C4-2B (cell line): ENCODE data around the gene EXOC1L.

Experiments used
- H3K27ac ChIP-seq: fragments of 450-650 bp; 2 replicates; pipeline ENCODE4 v1.5.1; 2017
- ZFX ChIP-seq: fragments of 450-650 bp; IDR thresholded peaks from 2 replicates; pipeline ENCODE4 v1.6.1; 2017
- TF ChIP-seq, protein P1 (sequence below): fragments of 450-650 bp; conservative IDR thresholded peaks from 2 replicates; pipeline ENCODE4 v1.5.1; 2017; ENCODE audit warnings: mild to moderate bottlenecking

The EXOC1L gene

DNA sequence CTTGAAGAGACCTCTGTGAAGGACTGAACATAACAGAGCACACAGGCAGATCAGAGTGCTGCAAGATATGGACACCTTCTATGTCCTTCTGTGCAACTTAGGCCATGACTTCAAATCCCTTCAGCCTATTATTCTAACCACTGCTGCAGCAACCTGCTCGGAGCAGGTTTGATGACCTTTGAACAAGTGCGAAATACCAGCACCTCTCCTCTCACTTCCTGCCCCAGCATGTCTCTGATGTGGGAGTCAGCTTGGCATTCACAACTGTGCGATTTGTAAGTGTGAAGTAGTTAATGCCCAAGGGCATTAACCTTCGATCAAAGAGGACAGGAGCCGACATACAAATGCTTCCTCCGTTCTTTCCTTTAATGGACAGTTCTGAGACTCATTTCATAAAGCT is 32.3 kb downstream of the EXOC1L start:
- no peak overlapping the region for H3K27ac ChIP-seq
- no peak for TF ChIP-seq ZFX
- TF ChIP-seq, protein P1, sequence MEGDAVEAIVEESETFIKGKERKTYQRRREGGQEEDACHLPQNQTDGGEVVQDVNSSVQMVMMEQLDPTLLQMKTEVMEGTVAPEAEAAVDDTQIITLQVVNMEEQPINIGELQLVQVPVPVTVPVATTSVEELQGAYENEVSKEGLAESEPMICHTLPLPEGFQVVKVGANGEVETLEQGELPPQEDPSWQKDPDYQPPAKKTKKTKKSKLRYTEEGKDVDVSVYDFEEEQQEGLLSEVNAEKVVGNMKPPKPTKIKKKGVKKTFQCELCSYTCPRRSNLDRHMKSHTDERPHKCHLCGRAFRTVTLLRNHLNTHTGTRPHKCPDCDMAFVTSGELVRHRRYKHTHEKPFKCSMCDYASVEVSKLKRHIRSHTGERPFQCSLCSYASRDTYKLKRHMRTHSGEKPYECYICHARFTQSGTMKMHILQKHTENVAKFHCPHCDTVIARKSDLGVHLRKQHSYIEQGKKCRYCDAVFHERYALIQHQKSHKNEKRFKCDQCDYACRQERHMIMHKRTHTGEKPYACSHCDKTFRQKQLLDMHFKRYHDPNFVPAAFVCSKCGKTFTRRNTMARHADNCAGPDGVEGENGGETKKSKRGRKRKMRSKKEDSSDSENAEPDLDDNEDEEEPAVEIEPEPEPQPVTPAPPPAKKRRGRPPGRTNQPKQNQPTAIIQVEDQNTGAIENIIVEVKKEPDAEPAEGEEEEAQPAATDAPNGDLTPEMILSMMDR: no peak

DNA sequence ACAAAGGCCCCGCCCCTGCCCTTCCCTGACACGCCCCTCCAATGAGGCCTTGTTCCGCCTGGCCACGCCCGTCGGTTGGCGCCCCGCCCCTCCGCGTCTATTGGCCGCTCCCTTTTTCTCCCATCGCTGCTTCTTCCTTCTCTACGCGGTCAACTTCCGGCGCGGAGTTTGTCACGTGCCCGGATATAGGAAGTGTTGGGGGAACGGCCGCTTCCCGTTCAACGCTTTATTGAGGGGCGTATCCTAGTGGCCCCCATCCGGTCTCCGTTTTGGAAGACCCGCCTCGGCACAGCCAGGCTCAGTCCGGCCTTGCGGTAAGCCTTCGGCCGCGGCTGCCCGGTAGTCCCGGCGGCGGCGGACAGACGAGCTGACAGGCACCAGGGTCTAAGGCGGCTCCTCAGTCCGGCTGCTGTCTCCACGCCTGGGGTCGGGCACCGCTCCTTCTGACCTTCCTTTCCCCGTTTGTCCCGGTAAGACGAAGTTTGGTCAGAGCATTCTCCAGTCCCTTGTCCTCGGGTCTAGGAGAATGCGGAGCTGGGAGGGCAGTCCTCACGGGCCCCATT is 34.0 kb downstream of the EXOC1L start, which contains the start of gene EXOC1:
Gene EXOC1, plus strand, starts transcription at position 165 of the 563 bp plus-strand sequence. CDS start 4,676 bp downstream, outside the sequence.
- peak within 1 kb of the TSS; percentile 71 for H3K27ac ChIP-seq
- TF ChIP-seq, protein P1: no peak
- no peak for TF ChIP-seq ZFX

DNA sequence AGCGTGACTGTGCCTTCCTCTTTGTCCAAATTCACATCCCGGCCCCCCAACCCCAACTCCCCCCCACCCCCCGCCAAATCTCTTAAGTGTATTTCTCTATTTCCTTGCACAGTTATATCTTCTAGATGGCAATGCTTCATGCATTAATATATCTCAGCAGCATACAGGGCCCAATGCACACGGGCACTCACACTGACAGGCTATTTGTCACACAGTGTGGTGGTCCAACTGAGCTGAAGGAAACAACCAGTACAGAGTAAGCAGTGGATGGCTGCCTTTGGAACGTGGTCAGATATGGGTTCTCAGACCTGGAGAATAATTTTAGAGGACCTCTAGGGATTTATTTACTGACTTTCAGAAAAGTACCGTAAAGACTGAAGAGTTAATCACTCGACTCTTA is 34.5 kb downstream of the EXOC1L start:
- peak overlapping the region; percentile 71 for H3K27ac ChIP-seq

DNA sequence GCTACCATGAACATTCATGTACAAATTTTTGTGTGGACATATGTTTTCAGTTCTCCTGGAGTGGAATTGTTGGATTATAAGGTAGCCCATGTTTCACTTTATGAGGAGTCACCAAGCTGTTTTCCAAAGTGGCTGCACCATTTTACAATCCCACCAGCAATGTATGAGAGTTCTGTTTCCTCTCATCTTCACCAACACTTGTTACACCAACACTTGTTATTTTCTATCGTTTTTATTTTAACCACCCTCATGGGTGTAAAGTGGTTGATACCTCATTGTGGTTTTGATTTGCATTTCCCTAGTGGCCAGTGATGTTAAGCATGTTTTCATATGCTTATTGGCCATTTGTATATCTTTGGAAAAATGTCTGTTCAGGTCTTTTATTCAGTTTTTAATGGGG is 38.0 kb downstream of the EXOC1L start:
- H3K27ac ChIP-seq: no peak overlapping the region
- no peak for TF ChIP-seq ZFX

More for the DNA sequence above, 34.5 kb downstream of the EXOC1L start:
- TF ChIP-seq, protein P1: no peak
- TF ChIP-seq ZFX: no peak

DNA sequence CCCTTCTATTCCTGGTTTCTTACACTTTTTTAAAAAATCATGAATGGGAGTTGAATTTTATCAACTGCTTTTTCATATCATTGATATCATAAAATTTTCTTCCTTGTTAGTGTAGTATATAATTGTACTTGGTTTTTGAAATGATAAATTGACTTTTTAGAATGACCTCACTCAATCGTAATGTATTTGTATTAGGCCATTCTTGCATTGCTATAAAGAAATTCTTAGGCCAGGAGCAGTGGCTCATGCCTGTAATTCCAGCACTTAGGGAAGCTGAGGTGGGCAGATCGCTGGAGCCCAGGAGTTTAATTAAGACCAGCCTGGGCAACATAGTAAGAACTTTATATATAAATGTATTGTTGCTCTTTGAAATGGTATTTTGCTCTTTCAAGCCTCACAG is 40.1 kb downstream of the EXOC1L start:
- TF ChIP-seq, protein P1: no peak
- no peak for TF ChIP-seq ZFX
- H3K27ac ChIP-seq: no peak overlapping the region

DNA sequence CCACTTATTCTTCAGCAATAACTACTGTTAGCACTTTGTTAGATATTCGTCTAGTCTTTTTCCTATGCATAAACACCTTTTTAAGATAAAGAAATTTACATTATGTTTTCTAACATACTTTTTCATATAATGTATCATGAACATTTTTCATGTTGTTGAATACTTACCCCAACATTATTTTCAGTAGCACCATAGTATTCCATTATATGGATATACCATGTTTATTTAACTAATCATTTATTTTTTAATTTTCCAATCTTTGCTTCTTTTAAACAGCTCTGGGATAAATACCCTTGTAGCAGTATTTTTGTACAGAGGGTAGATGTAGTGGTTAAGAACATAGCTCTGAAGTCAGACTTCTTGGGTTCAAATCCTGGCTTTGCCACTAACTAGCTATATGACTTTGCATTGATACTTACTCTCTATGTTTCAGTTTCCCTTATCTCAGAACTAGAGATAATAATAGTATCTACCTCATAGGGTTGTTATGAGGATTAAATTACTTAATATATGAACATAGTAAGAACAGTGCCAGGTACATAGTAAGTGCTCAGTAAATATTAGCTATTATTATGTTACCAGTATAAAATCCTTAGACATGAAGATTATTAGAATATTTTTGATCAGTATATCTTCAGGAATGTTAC is 45.1 kb downstream of the EXOC1L start:
- no peak for TF ChIP-seq ZFX
- TF ChIP-seq, protein P1: no peak
- no peak overlapping the region for H3K27ac ChIP-seq

DNA sequence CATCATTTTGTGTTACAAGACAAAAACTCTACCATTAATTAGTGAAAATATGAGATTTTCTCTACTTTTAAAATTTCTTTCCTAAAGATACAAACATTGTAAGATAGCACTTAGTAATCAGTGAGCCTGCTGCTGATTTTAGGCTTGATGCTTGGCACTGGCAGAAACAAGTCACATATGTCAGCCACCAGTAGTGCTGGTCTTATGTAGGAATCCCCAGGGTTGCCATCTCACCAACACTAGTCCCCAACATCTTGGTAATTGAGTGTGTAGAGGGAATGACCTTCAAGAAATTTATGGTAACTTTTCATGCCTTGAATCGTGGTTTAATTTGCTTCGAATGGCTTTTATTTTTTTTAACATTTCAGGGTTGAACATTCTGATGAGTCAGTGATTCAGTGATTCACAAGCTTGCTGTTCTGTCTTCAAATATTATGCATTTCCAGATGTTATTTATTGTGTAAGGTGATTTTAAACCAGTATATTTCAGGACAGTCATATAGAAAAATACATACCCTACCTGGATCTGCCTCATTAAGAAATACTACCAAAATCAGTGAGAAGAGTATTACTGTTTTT is 45.7 kb downstream of the EXOC1L start:
- H3K27ac ChIP-seq: no peak overlapping the region
- TF ChIP-seq ZFX: no peak
- TF ChIP-seq, protein P1: no peak
